Endometrium (tissue), 2 donors: ENCODE measurements around the gene TRIO.

ENCODE experiments used
- FAIRE-seq: peaks from 2 replicates; lab custom pipeline; 2012; peaks lifted over from hg19 to GRCh38; lab: Jason Lieb, UNC
- donor health status: control.
- donor health status: control.

TRIO gene

GRCh38 chr5:14226554-14226953, 83.4 kb downstream of the TRIO start:
- no peak for FAIRE-seq

GRCh38 chr5:14226992-14227391, 83.8 kb downstream of the TRIO start:
- FAIRE-seq, result no peak

- no peak for FAIRE-seq
Measured at GRCh38 chr5:14227513-14227912, 84.4 kb downstream of the TRIO start.

- FAIRE-seq, result no peak
Measured at GRCh38 chr5:14228219-14228618, 85.1 kb downstream of the TRIO start.

GRCh38 chr5:14229181-14229580, 86.0 kb downstream of the TRIO start:
- FAIRE-seq, result no peak

GRCh38 chr5:14229734-14230133, 86.6 kb downstream of the TRIO start:
- FAIRE-seq, result no peak

- FAIRE-seq, result no peak
Measured at GRCh38 chr5:14231156-14231555, 88.0 kb downstream of the TRIO start.

GRCh38 chr5:14231890-14232289, 88.7 kb downstream of the TRIO start:
- no peak for FAIRE-seq

- no peak for FAIRE-seq
Measured at GRCh38 chr5:14234204-14234603, 91.1 kb downstream of the TRIO start.

- no peak for FAIRE-seq
Measured at GRCh38 chr5:14235872-14236271, 92.7 kb downstream of the TRIO start.

GRCh38 chr5:14236757-14237156, 93.6 kb downstream of the TRIO start:
- no peak for FAIRE-seq

GRCh38 chr5:14237317-14238086, 94.4 kb downstream of the TRIO start:
- FAIRE-seq, result no peak

GRCh38 chr5:14238272-14238671, 95.1 kb downstream of the TRIO start:
- no peak for FAIRE-seq

GRCh38 chr5:14239404-14239803, 96.3 kb downstream of the TRIO start:
- FAIRE-seq, result no peak

GRCh38 chr5:14239951-14240350, 96.8 kb downstream of the TRIO start:
- no peak for FAIRE-seq

GRCh38 chr5:14240359-14240758, 97.2 kb downstream of the TRIO start:
- FAIRE-seq, result no peak

- no peak for FAIRE-seq
Measured at GRCh38 chr5:14241141-14241540, 98.0 kb downstream of the TRIO start.

- FAIRE-seq, result no peak
Measured at GRCh38 chr5:14242447-14242846, 99.3 kb downstream of the TRIO start.

- FAIRE-seq, result no peak
Measured at GRCh38 chr5:14242871-14243383, 99.8 kb downstream of the TRIO start.

GRCh38 chr5:14243766-14244165, 100.6 kb downstream of the TRIO start:
- FAIRE-seq, result no peak

GRCh38 chr5:14244721-14245120, 101.6 kb downstream of the TRIO start:
- FAIRE-seq, result no peak

- no peak for FAIRE-seq
Measured at GRCh38 chr5:14245132-14245925, 102.2 kb downstream of the TRIO start.

- FAIRE-seq, result no peak
Measured at GRCh38 chr5:14246350-14247053, 103.4 kb downstream of the TRIO start.
